HepG2 (cell line): ENCODE data around the gene CISD3. TPM values are rescaled to one million over a fixed set of nuclear protein-coding genes. Genes with fewer than 3 reads are reported as not detected.
A peak's percentile ranks its signal among the peaks of the same experiment; 100 is the strongest.

Experiments
- HNRNPL ChIP-seq: fragments of 200-400 bp; formaldehyde crosslinking; IDR thresholded peaks from 2 replicates; pipeline ENCODE4 v1.6.1; 2017; ENCODE audit warnings: mild to moderate bottlenecking, low read depth, low read length
- PHF5A ChIP-seq: IDR thresholded peaks from one replicate; pipeline ENCODE4 v1.6.1; 2018; ENCODE audit warnings: low read depth, missing genetic modification reagents; ENCODE audit not compliant: unreplicated experiment
- ZNF407 ChIP-seq: sonication (generic); formaldehyde crosslinking; IDR thresholded peaks from one replicate; pipeline ENCODE4 v1.5.1; 2020; ENCODE audit warnings: mild to moderate bottlenecking, missing genetic modification reagents; ENCODE audit errors: not compliant biosample characterization
- ZNF558 ChIP-seq: sonication (generic); formaldehyde crosslinking; IDR thresholded peaks from 2 replicates; pipeline ENCODE4 v1.9.0; 2022; ENCODE audit warnings: mild to moderate bottlenecking, missing genetic modification reagents, borderline replicate concordance
- polyA plus RNA-seq, 8 experiments: library from polyadenylated mRNA; depleted of rRNA in 3 of 8; stranded (reverse) in 7 of 8; unstranded in 1 of 8; fragments of >200 nt; fragmentation: Illumina TruSeq in 4 of 8; extraction: Trizol in 4 of 8; gene quantifications; 2 replicates each; pipeline versions ENCODE4 v1.2.1 to v1.2.3, GENCODE V29; 2011 to 2016; ENCODE audit warnings: low read depth in 4 of 8, missing spikeins in 1 of 8, mixed read lengths in 1 of 8; ENCODE audit not compliant: insufficient read depth in 1 of 8
- total RNA-seq, 5 experiments: library from RNA; depleted of rRNA; stranded (reverse); fragments of >200 nt; fragmentation: Illumina TruSeq; extraction: Trizol; gene quantifications; 2 replicates each; pipeline ENCODE4 v1.2.3, GENCODE V29; 2016; ENCODE audit warnings: low read depth in 1 of 5
- TF ChIP-seq, protein P1 (sequence below): sonication (generic); formaldehyde crosslinking; IDR thresholded peaks from 2 replicates; pipeline ENCODE4 v1.4.0; 2020; ENCODE audit warnings: mild to moderate bottlenecking, missing genetic modification reagents
- TF ChIP-seq, protein P2 (sequence below): IDR thresholded peaks from 2 replicates; pipeline ENCODE4 v1.6.1; 2018; ENCODE audit warnings: missing genetic modification reagents

CISD3 gene
- total and polyA plus RNA-seq, 2 of the 13 experiments (the other 11 are each of a cell fraction or from before 2014, with no cell fraction given) = 30.0 to 34.1 TPM

GRCh38 chr17:38730526-38731379, 612 bp downstream of the CISD3 start (continued):
- TF ChIP-seq ZNF407 (CRISPR knock-in tag) (peak; percentile 73), HNRNPL (peak; percentile 92), ZNF558 (CRISPR knock-in tag) (0 out of 2 replicates have a peak, but pooled peaks have one; percentile 25), PHF5A (peak; percentile 8)
- TF ChIP-seq, protein P1, sequence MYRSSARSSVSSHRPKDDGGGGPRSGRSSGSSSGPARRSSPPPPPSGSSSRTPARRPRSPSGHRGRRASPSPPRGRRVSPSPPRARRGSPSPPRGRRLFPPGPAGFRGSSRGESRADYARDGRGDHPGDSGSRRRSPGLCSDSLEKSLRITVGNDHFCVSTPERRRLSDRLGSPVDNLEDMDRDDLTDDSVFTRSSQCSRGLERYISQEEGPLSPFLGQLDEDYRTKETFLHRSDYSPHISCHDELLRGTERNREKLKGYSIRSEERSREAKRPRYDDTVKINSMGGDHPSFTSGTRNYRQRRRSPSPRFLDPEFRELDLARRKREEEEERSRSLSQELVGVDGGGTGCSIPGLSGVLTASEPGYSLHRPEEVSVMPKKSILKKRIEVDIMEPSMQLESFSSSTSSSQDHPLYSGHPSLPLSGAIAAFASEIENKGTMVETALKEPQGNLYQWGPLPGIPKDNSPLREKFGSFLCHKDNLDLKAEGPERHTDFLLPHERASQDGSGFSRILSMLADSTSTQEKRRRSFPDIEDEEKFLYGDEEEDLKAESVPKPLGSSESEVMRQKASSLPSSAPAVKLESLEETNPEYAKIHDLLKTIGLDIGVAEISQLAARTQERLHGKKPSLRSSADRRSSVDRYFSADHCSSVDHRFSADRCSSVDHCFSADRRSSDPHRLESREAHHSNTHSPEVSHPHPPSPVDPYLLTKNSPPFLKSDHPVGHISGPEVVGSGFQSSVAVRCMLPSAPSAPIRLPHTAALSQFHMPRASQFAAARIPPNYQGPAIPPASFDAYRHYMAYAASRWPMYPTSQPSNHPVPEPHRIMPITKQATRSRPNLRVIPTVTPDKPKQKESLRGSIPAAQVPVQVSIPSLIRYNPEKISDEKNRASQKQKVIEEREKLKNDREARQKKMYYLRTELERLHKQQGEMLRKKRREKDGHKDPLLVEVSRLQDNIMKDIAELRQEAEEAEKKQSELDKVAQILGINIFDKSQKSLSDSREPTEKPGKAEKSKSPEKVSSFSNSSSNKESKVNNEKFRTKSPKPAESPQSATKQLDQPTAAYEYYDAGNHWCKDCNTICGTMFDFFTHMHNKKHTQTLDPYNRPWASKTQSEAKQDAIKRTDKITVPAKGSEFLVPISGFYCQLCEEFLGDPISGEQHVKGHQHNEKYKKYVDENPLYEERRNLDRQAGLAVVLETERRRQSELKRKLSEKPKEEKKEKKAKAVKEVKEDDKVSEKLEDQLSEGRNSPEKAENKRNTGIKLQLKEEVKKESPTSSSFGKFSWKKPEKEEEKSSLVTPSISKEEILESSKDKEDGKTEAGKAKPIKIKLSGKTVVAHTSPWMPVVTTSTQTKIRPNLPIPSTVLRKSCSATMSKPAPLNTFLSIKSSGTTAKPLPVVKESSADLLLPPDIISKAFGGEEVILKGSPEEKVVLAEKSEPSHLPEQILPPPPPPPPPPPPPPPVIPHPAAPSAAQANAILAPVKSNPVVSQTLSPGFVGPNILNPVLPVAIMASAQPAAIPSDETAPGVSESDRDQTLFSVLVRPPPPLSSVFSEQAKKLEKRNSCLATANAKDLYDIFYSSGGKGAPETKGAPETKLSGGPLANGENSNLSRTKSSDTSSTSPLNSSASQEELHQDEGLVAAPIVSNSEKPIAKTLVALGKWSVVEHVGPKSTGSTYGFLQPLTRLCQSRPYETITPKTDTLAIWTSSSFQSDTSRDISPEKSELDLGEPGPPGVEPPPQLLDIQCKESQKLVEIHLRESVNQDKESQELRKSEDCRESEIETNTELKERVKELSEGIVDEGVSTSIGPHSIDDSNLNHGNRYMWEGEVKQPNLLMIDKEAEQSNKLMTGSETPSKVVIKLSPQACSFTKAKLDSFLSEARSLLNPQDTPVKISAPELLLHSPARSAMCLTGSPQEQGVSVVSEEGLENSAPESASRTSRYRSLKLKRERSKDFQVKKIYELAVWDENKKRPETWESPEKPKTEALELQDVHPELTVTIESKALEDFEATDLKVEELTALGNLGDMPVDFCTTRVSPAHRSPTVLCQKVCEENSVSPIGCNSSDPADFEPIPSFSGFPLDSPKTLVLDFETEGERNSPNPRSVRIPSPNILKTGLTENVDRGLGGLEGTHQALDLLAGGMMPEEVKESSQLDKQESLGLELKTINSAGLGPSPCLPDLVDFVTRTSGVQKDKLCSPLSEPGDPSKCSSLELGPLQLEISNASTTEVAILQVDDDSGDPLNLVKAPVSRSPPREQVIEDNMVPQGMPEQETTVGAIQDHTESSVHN (CRISPR knock-in tag) = 0 out of 2 replicates have a peak, but pooled peaks have one; percentile 37
- TF ChIP-seq, protein P2, sequence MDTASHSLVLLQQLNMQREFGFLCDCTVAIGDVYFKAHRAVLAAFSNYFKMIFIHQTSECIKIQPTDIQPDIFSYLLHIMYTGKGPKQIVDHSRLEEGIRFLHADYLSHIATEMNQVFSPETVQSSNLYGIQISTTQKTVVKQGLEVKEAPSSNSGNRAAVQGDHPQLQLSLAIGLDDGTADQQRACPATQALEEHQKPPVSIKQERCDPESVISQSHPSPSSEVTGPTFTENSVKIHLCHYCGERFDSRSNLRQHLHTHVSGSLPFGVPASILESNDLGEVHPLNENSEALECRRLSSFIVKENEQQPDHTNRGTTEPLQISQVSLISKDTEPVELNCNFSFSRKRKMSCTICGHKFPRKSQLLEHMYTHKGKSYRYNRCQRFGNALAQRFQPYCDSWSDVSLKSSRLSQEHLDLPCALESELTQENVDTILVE = peak; percentile 73
